ENCODE data around the gene KRT9. TPM values are rescaled to one million over a fixed set of nuclear protein-coding genes. Genes with fewer than 3 reads are reported as not detected.

The KRT9 gene
- total and polyA plus RNA-seq, 10 of the 15 experiments (the other 5 are each of a cell fraction or from before 2014, with no cell fraction given) = not detected

DNA sequence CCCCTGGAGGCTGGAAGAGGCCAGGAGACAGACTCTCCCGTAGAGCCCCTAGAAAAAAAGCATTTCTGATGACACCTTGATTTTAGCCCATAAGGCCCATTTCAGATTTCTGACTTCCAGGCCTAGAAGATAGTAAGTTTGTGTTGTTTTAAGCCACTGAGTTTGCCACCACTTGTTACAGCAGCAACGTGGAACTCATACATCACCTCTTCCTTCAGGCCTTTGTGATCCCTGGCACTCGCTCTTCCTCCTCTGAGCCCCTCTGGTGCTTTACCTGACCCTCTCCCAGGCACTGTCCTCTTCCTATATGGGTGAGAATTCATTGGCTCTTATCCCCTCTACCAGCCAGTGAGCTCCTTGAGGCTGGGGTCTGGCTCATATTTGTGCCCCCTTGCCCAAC, 25.0 kb downstream of the KRT9 start:
- no peaks in the 10 kb centered on the region for H3K36me3 ChIP-seq (ENCODE audit: control insufficient read depth in 2 of 2, insufficient read depth in 2 of 2, low read length in 1 of 2)
- H3K27me3 ChIP-seq (replicated peaks in 1 of 2; ENCODE audit: control insufficient read depth in 2 of 2, insufficient read depth in 2 of 2, low read length in 1 of 2) = no peaks in the 10 kb centered on the region; a peak in 2 of 4 replicates
- no peak for TF ChIP-seq ZNF217 (IDR thresholded peaks at IDR 0.05)
- no peak for TF ChIP-seq LARP7 (IDR thresholded peaks at IDR 0.05)
- TF ChIP-seq FOXM1 (IDR thresholded peaks at IDR 0.05; ENCODE audit: low read depth, low read length) = no peak
- no peak for ATAC-seq
- H3K9ac ChIP-seq (ENCODE audit: control insufficient read depth, insufficient read depth, low read length) = no peak overlapping the region
- intact Hi-C loops (cut with micrococcal nuclease; ENCODE audit: unreplicated experiment) (no loop called here), in situ Hi-C loops (cut with MboI) (loop anchor here (5.0 kb wide), 2 partner anchors 115 to 640 kb away; no protein-coding TSS in a partner anchor)
- no peak overlapping the region for H3K27ac ChIP-seq (ENCODE audit: control insufficient read depth, insufficient read depth)
- no peak for DNase-seq (ENCODE audit: low read depth, low spot score)
- RAD21 ChIA-PET (ENCODE audit: unreplicated experiment) = no interaction called here
- no TSS peak for BruUV-seq (replicated peaks)
- CTCF ChIA-PET = interaction anchor here (1.5 kb wide), 1 partner anchor 102 kb away, joined by 3 read pairs; no protein-coding TSS in a partner anchor
- H3K4me1 ChIP-seq (ENCODE audit: control insufficient read depth, insufficient read depth, low read length) = no peaks in the 10 kb centered on the region
- H3K9me3 ChIP-seq (replicated peaks; ENCODE audit: control insufficient read depth, insufficient read depth, low read length) = no peaks in the 10 kb centered on the region; the same call in 2 of the 3 replicates
- no peaks in the 10 kb centered on the region for H4K20me1 ChIP-seq (ENCODE audit: control insufficient read depth, insufficient read depth)
- SMC1A ChIA-PET (ENCODE audit: uncharacterized antibody, unreplicated experiment) = no interaction called here
- no peak for FAIRE-seq
- no peak overlapping the region for H3K4me3 ChIP-seq
- H3K4me2 ChIP-seq (ENCODE audit: control insufficient read depth, insufficient read depth) = no peak overlapping the region
- WGBS (ENCODE audit: insufficient coverage, insufficient replicate concordance, low lambda C conversion rate, missing lambda C conversion rate) = 17% methylated on average over 3 of the region's 3 CpGs
- H3K79me2 ChIP-seq (ENCODE audit: control insufficient read depth, insufficient read depth, low read length) = no peaks in the 10 kb centered on the region
- POLR2A ChIA-PET = no interaction called here
- H2AFZ ChIP-seq (ENCODE audit: control insufficient read depth, low read depth, low read length) = no peak overlapping the region

DNA sequence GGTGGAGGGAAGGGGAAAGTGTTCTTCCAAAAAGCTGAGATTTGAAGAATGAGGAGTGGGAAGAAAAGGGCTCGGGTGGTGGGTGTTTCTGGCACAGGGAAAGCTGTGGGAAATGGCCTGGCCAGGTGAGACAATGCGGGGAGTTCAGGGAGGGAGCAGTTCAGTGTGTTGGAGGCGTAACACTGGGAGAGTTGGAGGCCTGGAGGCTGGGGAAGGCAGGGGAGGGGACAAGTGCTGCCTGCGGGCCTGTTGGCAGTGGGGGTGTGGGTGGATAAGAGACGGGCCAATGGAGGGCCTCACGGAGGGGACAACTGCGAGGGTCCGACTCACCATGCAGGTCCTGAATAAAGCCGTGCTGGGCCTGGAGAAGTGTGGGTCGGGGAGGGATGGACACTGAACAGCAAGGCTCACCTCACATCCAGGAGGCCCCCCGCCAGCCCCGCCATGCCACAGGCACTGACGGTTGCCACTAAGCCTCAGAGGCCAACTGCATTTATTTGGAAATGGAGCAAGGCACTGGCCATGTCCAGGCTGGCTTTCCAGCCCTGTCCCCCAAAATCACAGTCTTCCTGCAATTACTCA, 25.9 kb downstream of the KRT9 start:
- intact Hi-C loops (cut with micrococcal nuclease; ENCODE audit: unreplicated experiment) (no loop called here), in situ Hi-C loops (cut with MboI) (loop anchor here (5.0 kb wide), 2 partner anchors 116 to 639 kb away; no protein-coding TSS in a partner anchor)
- H3K4me1 ChIP-seq (ENCODE audit: control insufficient read depth, insufficient read depth, low read length) = no peaks in the 10 kb centered on the region
- no peak overlapping the region for H2AFZ ChIP-seq (ENCODE audit: control insufficient read depth, low read depth, low read length)
- H3K9ac ChIP-seq (ENCODE audit: control insufficient read depth, insufficient read depth, low read length) = no peak overlapping the region
- 23% methylated on average over 13 of the region's 13 CpGs for WGBS (ENCODE audit: insufficient coverage, insufficient replicate concordance, low lambda C conversion rate, missing lambda C conversion rate)
- H3K27me3 ChIP-seq (replicated peaks in 1 of 2; ENCODE audit: control insufficient read depth in 2 of 2, insufficient read depth in 2 of 2, low read length in 1 of 2) = no peaks in the 10 kb centered on the region; a peak in 2 of 4 replicates
- ATAC-seq (no peak), DNase-seq (ENCODE audit: low read depth, low spot score) (no peak), FAIRE-seq (no peak)
- no peak overlapping the region for H3K27ac ChIP-seq (ENCODE audit: control insufficient read depth, insufficient read depth)
- ChIA-PET RAD21 (ENCODE audit: unreplicated experiment) (no interaction called here), CTCF (interaction anchor here (1.1 to 1.5 kb wide), 2 partner anchors 103 to 688 kb away, joined by 3 read pairs; no protein-coding TSS in a partner anchor), POLR2A (interaction anchor here (0.7 kb wide), 1 partner anchor 71 kb away, joined by 4 read pairs; no protein-coding TSS in a partner anchor), SMC1A (ENCODE audit: uncharacterized antibody, unreplicated experiment) (interaction anchor here (0.8 kb wide), 1 partner anchor 20 kb away, joined by 3 read pairs; no protein-coding TSS in a partner anchor)
- H3K36me3 ChIP-seq (ENCODE audit: control insufficient read depth in 2 of 2, insufficient read depth in 2 of 2, low read length in 1 of 2) = no peaks in the 10 kb centered on the region
- no TSS peak for BruUV-seq (replicated peaks)
- no peaks in the 10 kb centered on the region for H3K79me2 ChIP-seq (ENCODE audit: control insufficient read depth, insufficient read depth, low read length)
- no peaks in the 10 kb centered on the region for H4K20me1 ChIP-seq (ENCODE audit: control insufficient read depth, insufficient read depth)
- no peak overlapping the region for H3K4me3 ChIP-seq
- H3K9me3 ChIP-seq (replicated peaks; ENCODE audit: control insufficient read depth, insufficient read depth, low read length) = no peaks in the 10 kb centered on the region; the same call in 2 of the 3 replicates
- no peak overlapping the region for H3K4me2 ChIP-seq (ENCODE audit: control insufficient read depth, insufficient read depth)
- TF ChIP-seq BHLHE40 (IDR thresholded peaks at IDR 0.05; ENCODE audit: borderline replicate concordance in 1 of 2, low read depth in 2 of 2, low read length in 1 of 2) = no peak
- no peak for TF ChIP-seq CREB1 (IDR thresholded peaks at IDR 0.05; ENCODE audit: low read depth)
- no peak for TF ChIP-seq SIN3A (IDR thresholded peaks at IDR 0.05; ENCODE audit: low read depth, low read length)
- no peak for TF ChIP-seq JUND (IDR thresholded peaks at IDR 0.05; ENCODE audit: low read depth, low read length)
- TF ChIP-seq, protein P1, sequence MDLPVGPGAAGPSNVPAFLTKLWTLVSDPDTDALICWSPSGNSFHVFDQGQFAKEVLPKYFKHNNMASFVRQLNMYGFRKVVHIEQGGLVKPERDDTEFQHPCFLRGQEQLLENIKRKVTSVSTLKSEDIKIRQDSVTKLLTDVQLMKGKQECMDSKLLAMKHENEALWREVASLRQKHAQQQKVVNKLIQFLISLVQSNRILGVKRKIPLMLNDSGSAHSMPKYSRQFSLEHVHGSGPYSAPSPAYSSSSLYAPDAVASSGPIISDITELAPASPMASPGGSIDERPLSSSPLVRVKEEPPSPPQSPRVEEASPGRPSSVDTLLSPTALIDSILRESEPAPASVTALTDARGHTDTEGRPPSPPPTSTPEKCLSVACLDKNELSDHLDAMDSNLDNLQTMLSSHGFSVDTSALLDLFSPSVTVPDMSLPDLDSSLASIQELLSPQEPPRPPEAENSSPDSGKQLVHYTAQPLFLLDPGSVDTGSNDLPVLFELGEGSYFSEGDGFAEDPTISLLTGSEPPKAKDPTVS (IDR thresholded peaks at IDR 0.05; ENCODE audit: low read depth, low read length) = no peak
- no peak for TF ChIP-seq JUNB (IDR thresholded peaks at IDR 0.05)
- no peak for TF ChIP-seq LARP7 (IDR thresholded peaks at IDR 0.05)
- TF ChIP-seq, protein P2, sequence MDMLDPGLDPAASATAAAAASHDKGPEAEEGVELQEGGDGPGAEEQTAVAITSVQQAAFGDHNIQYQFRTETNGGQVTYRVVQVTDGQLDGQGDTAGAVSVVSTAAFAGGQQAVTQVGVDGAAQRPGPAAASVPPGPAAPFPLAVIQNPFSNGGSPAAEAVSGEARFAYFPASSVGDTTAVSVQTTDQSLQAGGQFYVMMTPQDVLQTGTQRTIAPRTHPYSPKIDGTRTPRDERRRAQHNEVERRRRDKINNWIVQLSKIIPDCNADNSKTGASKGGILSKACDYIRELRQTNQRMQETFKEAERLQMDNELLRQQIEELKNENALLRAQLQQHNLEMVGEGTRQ (IDR thresholded peaks at IDR 0.05; ENCODE audit: borderline replicate concordance, low read depth, low read length) = no peak
- TF ChIP-seq CHD1 (IDR thresholded peaks at IDR 0.05; ENCODE audit: low read depth, low read length) = no peak
- TF ChIP-seq, protein P3, sequence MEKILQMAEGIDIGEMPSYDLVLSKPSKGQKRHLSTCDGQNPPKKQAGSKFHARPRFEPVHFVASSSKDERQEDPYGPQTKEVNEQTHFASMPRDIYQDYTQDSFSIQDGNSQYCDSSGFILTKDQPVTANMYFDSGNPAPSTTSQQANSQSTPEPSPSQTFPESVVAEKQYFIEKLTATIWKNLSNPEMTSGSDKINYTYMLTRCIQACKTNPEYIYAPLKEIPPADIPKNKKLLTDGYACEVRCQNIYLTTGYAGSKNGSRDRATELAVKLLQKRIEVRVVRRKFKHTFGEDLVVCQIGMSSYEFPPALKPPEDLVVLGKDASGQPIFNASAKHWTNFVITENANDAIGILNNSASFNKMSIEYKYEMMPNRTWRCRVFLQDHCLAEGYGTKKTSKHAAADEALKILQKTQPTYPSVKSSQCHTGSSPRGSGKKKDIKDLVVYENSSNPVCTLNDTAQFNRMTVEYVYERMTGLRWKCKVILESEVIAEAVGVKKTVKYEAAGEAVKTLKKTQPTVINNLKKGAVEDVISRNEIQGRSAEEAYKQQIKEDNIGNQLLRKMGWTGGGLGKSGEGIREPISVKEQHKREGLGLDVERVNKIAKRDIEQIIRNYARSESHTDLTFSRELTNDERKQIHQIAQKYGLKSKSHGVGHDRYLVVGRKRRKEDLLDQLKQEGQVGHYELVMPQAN (conservative IDR thresholded peaks at IDR 0.05) = no peak
